PC-3 (cell line): Measurements from ENCODE around the gene ADK. TPM values are rescaled to one million over a fixed set of nuclear protein-coding genes. Genes with fewer than 3 reads are reported as not detected.

Experiments used
- ATAC-seq: fragments of 200-7000 bp; cut with Tn5 transposase; 2 replicates; pipeline ENCODE4 v1.9.1; 2020; ENCODE audit warnings: mild to moderate bottlenecking, moderate library complexity
- BruUV-seq: library from RNA; stranded (reverse); fragments of 400-500 nt; replicated peaks from 2 replicates; lab custom pipeline; 2021; lab: Mats Ljungman, UMichigan
- CTCF ChIA-PET: fragments of 300-600 bp; sonication (Branson Sonifier 250); formaldehyde crosslinking; loops from one replicate; lab custom pipeline; 2022; ENCODE audit warnings: antibody characterized with exemption; lab: Charles Lee
- POLR2A ChIA-PET: fragments of 300-600 bp; sonication (Branson Sonifier 250); formaldehyde crosslinking; loops from one replicate; lab custom pipeline; 2022; ENCODE audit warnings: antibody characterized with exemption; ENCODE audit not compliant: unreplicated experiment; lab: Charles Lee
- DNase-seq: peaks from one replicate; pipeline ENCODE4 v3.0.0-alpha.2; 2015
- H2AFZ ChIP-seq: fragments of 300-600 bp; sonication (generic); 2 replicates; pipeline ENCODE4 v1.6.0; 2016; ENCODE audit warnings: antibody characterized with exemption, low read length
- H3F3A ChIP-seq: fragments of 300-600 bp; sonication (generic); one replicate; pipeline ENCODE4 v1.6.0; 2017; ENCODE audit warnings: antibody characterized with exemption, low read length, control low read depth, mild to moderate bottlenecking; ENCODE audit not compliant: unreplicated experiment
- H3K27ac ChIP-seq: fragments of 300-600 bp; sonication (generic); 2 replicates; pipeline ENCODE4 v1.5.1; 2016; ENCODE audit warnings: mild to moderate bottlenecking, low read length
- H3K27me3 ChIP-seq: fragments of 300-600 bp; sonication (generic); 2 replicates; pipeline ENCODE4 v1.6.1; 2016; ENCODE audit warnings: low read length, mixed read lengths
- H3K36me3 ChIP-seq: fragments of 300-600 bp; sonication (generic); 2 replicates; pipeline ENCODE4 v1.6.1; 2016; ENCODE audit warnings: low read depth, mixed run types, low read length, mixed read lengths
- H3K4me1 ChIP-seq: fragments of 300-600 bp; sonication (generic); 2 replicates; pipeline ENCODE4 v1.5.1; 2016; ENCODE audit warnings: low read length; ENCODE audit not compliant: insufficient read depth
- H3K4me2 ChIP-seq: fragments of 300-600 bp; sonication (generic); 2 replicates; pipeline ENCODE4 v1.6.0; 2016; ENCODE audit warnings: low read length
- H3K4me3 ChIP-seq: fragments of 300-600 bp; sonication (generic); 2 replicates; pipeline ENCODE4 v1.5.1; 2016; ENCODE audit warnings: mild to moderate bottlenecking, low read length, mixed read lengths
- H3K79me2 ChIP-seq: fragments of 300-600 bp; sonication (generic); 2 replicates; pipeline ENCODE4 v1.6.1; 2017; ENCODE audit warnings: low read length, mixed read lengths
- H3K9ac ChIP-seq: fragments of 300-600 bp; sonication (generic); 2 replicates; pipeline ENCODE4 v1.6.0; 2016; ENCODE audit warnings: mild to moderate bottlenecking, low read length
- H3K9me2 ChIP-seq: fragments of 300-600 bp; sonication (generic); replicated peaks from 2 replicates; pipeline ENCODE4 v1.6.1; 2016; ENCODE audit warnings: mixed run types, low read length, mixed read lengths
- H3K9me3 ChIP-seq: fragments of 300-600 bp; sonication (generic); 2 replicates; pipeline ENCODE4 v1.6.1; 2016; ENCODE audit warnings: low read length, mixed read lengths
- H4K20me1 ChIP-seq: fragments of 300-600 bp; sonication (generic); 2 replicates; pipeline ENCODE4 v1.6.1; 2016; ENCODE audit warnings: low read length, mixed read lengths
- CTCF ChIP-seq: fragments of 300-600 bp; sonication (generic); conservative IDR thresholded peaks from 2 replicates; pipeline ENCODE4 v1.5.1; 2017; ENCODE audit warnings: antibody characterized with exemption, low read depth, mild to moderate bottlenecking, low read length
- EZH2 ChIP-seq: fragments of 300-600 bp; sonication (generic); IDR thresholded peaks from one replicate; pipeline ENCODE4 v1.6.1; 2017; ENCODE audit warnings: antibody characterized with exemption, mild to moderate bottlenecking, low read length; ENCODE audit not compliant: unreplicated experiment
- EZH2phosphoT487 ChIP-seq: fragments of 300-600 bp; sonication (generic); IDR thresholded peaks from 2 replicates; pipeline ENCODE4 v1.6.1; 2018; ENCODE audit warnings: mild to moderate bottlenecking, antibody characterized with exemption, low read length, borderline replicate concordance
- intact Hi-C: fragments of 100-400 bp; cut with micrococcal nuclease; formaldehyde crosslinking; loops from 2 replicates; pipeline ENCODE4 v1.9.0; 2023
- total RNA-seq: library from RNA; depleted of rRNA; stranded (reverse); fragments of >200 nt; gene quantifications from 2 replicates; pipeline ENCODE4 v1.2.3, GENCODE V29; 2014

ADK gene
- total RNA-seq, 1 experiment from 2014 or later: 256 TPM

GRCh38 chr10:74223755-74224529, 72.9 kb downstream of the ADK start:
- intact Hi-C loops: loop anchor here (1.0 kb wide), 1 partner anchor 34 kb away; no protein-coding TSS in a partner anchor
- Histone ChIP-seq H2AFZ (no peak overlapping the region), H3K9ac (no peak overlapping the region), H3K4me1 (peaks cover 45% of the 10 kb centered on the region), H3K79me2 (peaks cover 46% of the 10 kb centered on the region), H3K36me3 (peaks cover 16% of the 10 kb centered on the region), H3F3A (peaks cover 38% of the 10 kb centered on the region), H3K4me3 (peak overlapping the region; percentile 6; the same call in 1 of the 2 replicates), H4K20me1 (peaks cover 17% of the 10 kb centered on the region; the same call in 1 of the 2 replicates), H3K4me2 (peak overlapping the region; percentile 50), H3K27ac (peak overlapping the region; percentile 46), H3K27me3 (no peaks in the 10 kb centered on the region), H3K9me2 (no peaks in the 10 kb centered on the region), H3K9me3 (no peaks in the 10 kb centered on the region)
- DNase-seq (peak; percentile 99), ATAC-seq (peak; percentile 88)
- no TSS peak for BruUV-seq
- CTCF ChIA-PET: interaction anchor here (0.6 to 1.0 kb wide), 3 partner anchors 11 to 67 kb away, joined by 3 to 5 read pairs (median 4); no protein-coding TSS in a partner anchor
- POLR2A ChIA-PET: interaction anchor here (0.5 to 0.7 kb wide), 4 partner anchors 10 to 94 kb away, joined by 3 to 8 read pairs (median 5); no protein-coding TSS in a partner anchor
- TF ChIP-seq CTCF: no peak

- H3K4me2 ChIP-seq: peak overlapping the region; percentile 13
- H4K20me1 ChIP-seq: peaks cover 18% of the 10 kb centered on the region; the same call in 1 of the 2 replicates
- no peaks in the 10 kb centered on the region for H3K9me3 ChIP-seq
- DNase-seq (peak; percentile 96), ATAC-seq (peak; percentile 41)
- no TSS peak for BruUV-seq
- H3K9ac ChIP-seq: peak overlapping the region; percentile 0; the same call in 1 of the 2 replicates
- H3K79me2 ChIP-seq: peaks cover 80% of the 10 kb centered on the region
- H3K4me1 ChIP-seq: peaks cover 59% of the 10 kb centered on the region
- intact Hi-C loops: loop anchor here (1.0 kb wide), 1 partner anchor 78 kb away; the partner anchor contains the start of gene AP3M1
- peaks cover 16% of the 10 kb centered on the region for H3K36me3 ChIP-seq
- H3K9me2 ChIP-seq: no peaks in the 10 kb centered on the region
- H3K27ac ChIP-seq: peak overlapping the region; percentile 55
- no peak overlapping the region for H3K4me3 ChIP-seq
- ChIA-PET CTCF (interaction anchor here (0.8 kb wide), 1 partner anchor 14 kb away, joined by 4 read pairs; no protein-coding TSS in a partner anchor), POLR2A (interaction anchor here (0.5 kb wide), 1 partner anchor 17 kb away, joined by 8 read pairs; no protein-coding TSS in a partner anchor)
- H2AFZ ChIP-seq: no peak overlapping the region
- no peak for TF ChIP-seq CTCF
- TF ChIP-seq EZH2phosphoT487: no peak
- no peak for TF ChIP-seq EZH2
- H3K27me3 ChIP-seq: no peaks in the 10 kb centered on the region
- H3F3A ChIP-seq: peaks cover 38% of the 10 kb centered on the region
These were observed 76.8 kb downstream of the ADK start for GRCh38 chr10:74227697-74228424.
